Transverse colon (tissue), 4 donors: ENCODE data around the gene CD276. TPM values are rescaled to one million over a fixed set of nuclear protein-coding genes. Genes with fewer than 3 reads are reported as not detected.
"Not testable (repeated sequence)": the region's sequence is repeated elsewhere in the genome, so short reads cannot be mapped to it uniquely, and the experiment has no call there.

Experiments used
- DNase-seq: peaks from one replicate; pipeline ENCODE4 v3.0.0-alpha.2; 2019
- H3K27ac ChIP-seq, 4 donors: fragments of 200-600 bp; sonication (generic); 2 replicates each; pipeline ENCODE4 v1.5.1; 2016 to 2018; ENCODE audit warnings: inconsistent platforms in 4 of 4
- H3K27me3 ChIP-seq: fragments of 200-600 bp; sonication (generic); 2 replicates; pipeline ENCODE4 v1.5.1; 2017; ENCODE audit warnings: inconsistent platforms
- H3K36me3 ChIP-seq, 4 donors: fragments of 200-600 bp; sonication (generic); 2 replicates each; pipeline ENCODE4 v1.5.1; 2017 to 2019; ENCODE audit warnings: inconsistent platforms in 4 of 4
- H3K4me1 ChIP-seq, 4 donors: fragments of 200-600 bp; sonication (generic); 2 replicates each; pipeline ENCODE4 v1.5.1; 2017 to 2020; ENCODE audit warnings: inconsistent platforms in 4 of 4
- H3K4me3 ChIP-seq, 4 donors: fragments of 200-600 bp; sonication (generic); 1 replicate in 1 of 4; 2 replicates in 3 of 4; pipeline versions ENCODE4 v1.5.1 to v1.6.1; 2017 to 2019; ENCODE audit warnings: inconsistent platforms in 4 of 4
- H3K9me3 ChIP-seq, 2 donors: fragments of 200-600 bp; sonication (generic); 2 replicates each; pipeline ENCODE4 v1.5.1; 2017 to 2019; ENCODE audit warnings: inconsistent platforms in 2 of 2
- CTCF ChIP-seq, 5 experiments: fragments of 200-600 bp in 3 of 5; fragments of 450-650 bp in 2 of 5; sonication (generic) in 3 of 5; IDR thresholded peaks; 1 replicate in 2 of 5; 2 replicates in 3 of 5; pipeline ENCODE4 v1.5.1; 2016 to 2017; ENCODE audit warnings: antibody characterized with exemption in 5 of 5, inconsistent platforms in 3 of 5, mild to moderate bottlenecking in 2 of 5, moderate library complexity in 1 of 5
- EP300 ChIP-seq: sonication (generic); formaldehyde crosslinking; IDR thresholded peaks from one replicate; pipeline ENCODE4 v1.6.1; 2017; ENCODE audit warnings: antibody characterized with exemption, low read depth
- POLR2A ChIP-seq: fragments of 450-650 bp; IDR thresholded peaks from one replicate; pipeline ENCODE4 v1.6.1; 2016; ENCODE audit warnings: antibody characterized with exemption, mild to moderate bottlenecking, moderate library complexity
- POLR2AphosphoS5 ChIP-seq, 3 donors: sonication (generic); formaldehyde crosslinking; IDR thresholded peaks; one replicate each; pipeline ENCODE4 v1.6.1; 2016; ENCODE audit warnings: antibody characterized with exemption in 3 of 3
- WGBS, 2 donors: methylation state at CpG; one replicate each; pipeline ENCODE4 v1.1.5; 2018; ENCODE audit warnings: low coverage in 1 of 2; 5-methylcytosine and 5-hydroxymethylcytosine counted together
- in situ Hi-C, 4 donors: fragments of 200-750 bp; cut with MboI; loops; one replicate each; pipeline versions ENCODE4 v1.15.0 to v1.15.1; 2017; ENCODE audit warnings: low sequenced_read_pairs in 3 of 4, low pct_ligation_motif_present in 1 of 4, low pct_unique_long_range_greater_than_20kb in 1 of 4
- intact Hi-C: fragments of 100-400 bp; cut with DNase I; formaldehyde crosslinking; loops from one replicate; pipeline ENCODE4 v1.15.1; 2023; ENCODE audit warnings: low total_unique reads
- total RNA-seq, 4 donors: library from RNA; depleted of rRNA; stranded (reverse); fragments of >200 nt; gene quantifications; one replicate each; pipeline ENCODE4 v1.1.0, GENCODE V29; 2016

The CD276 gene
- total RNA-seq, 4 donors from 2014 or later: 26.8 to 110 (median 45.7) TPM

- Histone ChIP-seq H3K9me3 (no peaks in the 10 kb centered on the region), H3K27me3 (no peaks in the 10 kb centered on the region), H3K36me3 (no peaks in the 10 kb centered on the region), H3K4me3 (no peak overlapping the region), H3K4me1 (no peaks in the 10 kb centered on the region), H3K27ac (no peak overlapping the region)
- intact Hi-C loops (no loop called here), in situ Hi-C loops (loop anchor here in 1 of 4 donors (25.0 kb wide), 1 partner anchor 162 kb away; no protein-coding TSS in a partner anchor)
- DNase-seq: no peak
- 68% methylated on average over 3 of the region's 3 CpGs; no CpG with 5 or more reads in 1 of the 2 donors for WGBS, 2 donors
- TF ChIP-seq CTCF (IDR thresholded peaks at IDR 0.05) (no peak), EP300 (no peak), POLR2AphosphoS5 (IDR thresholded peaks at IDR 0.05) (no peak), POLR2A (no peak)
Measured at GRCh38 chr15:73724212-73724611, 40.0 kb downstream of the CD276 start.

GRCh38 chr15:73727330-73727976 is 43.3 kb downstream of the CD276 start:
- H3K36me3 ChIP-seq: no peaks in the 10 kb centered on the region
- DNase-seq: no peak
- H3K4me1 ChIP-seq: no peaks in the 10 kb centered on the region
- in situ Hi-C loops: no loop called here
- TF ChIP-seq CTCF (IDR thresholded peaks at IDR 0.05) (no peak), POLR2A (no peak)
- intact Hi-C loops: no loop called here
- H3K4me3 ChIP-seq: no peak overlapping the region
- no peaks in the 10 kb centered on the region for H3K27me3 ChIP-seq
- H3K27ac ChIP-seq: no peak overlapping the region
- H3K9me3 ChIP-seq: no peaks in the 10 kb centered on the region
- WGBS, 2 donors: 80 to 100% methylated on average over 1 to 6 of the region's 7 CpGs

GRCh38 chr15:73732051-73732450 is 47.9 kb downstream of the CD276 start:
- H3K9me3 ChIP-seq, in situ Hi-C loops, intact Hi-C loops, H3K4me3 ChIP-seq, H3K36me3 ChIP-seq, H3K27me3 ChIP-seq, H3K27ac ChIP-seq, DNase-seq, H3K4me1 ChIP-seq: not testable (repeated sequence)
- WGBS, 2 donors: 92% methylated on average over 29 of the region's 29 CpGs; no CpG with 5 or more reads in 1 of the 2 donors

GRCh38 chr15:73732930-73733329 is 48.7 kb downstream of the CD276 start:
- Histone ChIP-seq H3K36me3 (no peaks in the 10 kb centered on the region), H3K9me3 (no peaks in the 10 kb centered on the region), H3K4me3 (no peak overlapping the region), H3K27me3 (no peaks in the 10 kb centered on the region), H3K4me1 (no peaks in the 10 kb centered on the region), H3K27ac (no peak overlapping the region)
- intact Hi-C loops: no loop called here
- in situ Hi-C loops: no loop called here
- WGBS, 2 donors: 65% methylated on average over 3 of the region's 3 CpGs; no CpG with 5 or more reads in 1 of the 2 donors
- no peak for DNase-seq
- TF ChIP-seq POLR2A (no peak), CTCF (IDR thresholded peaks at IDR 0.05) (no peak), POLR2AphosphoS5 (IDR thresholded peaks at IDR 0.05) (no peak), EP300 (no peak)

GRCh38 chr15:73737535-73737934 is 53.4 kb downstream of the CD276 start:
- Histone ChIP-seq H3K4me1 (peaks cover 0 to under 1% (median 0%) of the 10 kb centered on the region in 4 donors), H3K4me3 (no peak overlapping the region), H3K9me3 (no peaks in the 10 kb centered on the region), H3K27me3 (no peaks in the 10 kb centered on the region), H3K27ac (no peak overlapping the region), H3K36me3 (no peaks in the 10 kb centered on the region)
- DNase-seq: no peak
- in situ Hi-C loops: no loop called here
- TF ChIP-seq EP300 (no peak), POLR2A (no peak), CTCF (IDR thresholded peaks at IDR 0.05) (no peak), POLR2AphosphoS5 (IDR thresholded peaks at IDR 0.05) (no peak)
- intact Hi-C loops: no loop called here
- WGBS, 2 donors: 71% methylated on average over 7 of the region's 7 CpGs; no CpG with 5 or more reads in 1 of the 2 donors
